ELR (cell line): Measurements from ENCODE around the gene DMC1.
"Not testable (repeated sequence)": the region's sequence is repeated elsewhere in the genome, so short reads cannot be mapped to it uniquely, and the experiment has no call there.

Experiments used
- DNase-seq: peaks from one replicate; pipeline ENCODE4 v3.0.0-alpha.2; 2015; ENCODE audit warnings: low read depth

The DMC1 gene

GRCh38 chr22:38569972-38570778 is at the start of gene DMC1:
DMC1 (minus strand) TSS chr22:38570183; CDS start chr22:38568256, 1,927 bp downstream.
- DNase-seq = peak; percentile 95

GRCh38 chr22:38618682-38619081 is 48.7 kb upstream of the DMC1 start:
- DNase-seq = no peak

GRCh38 chr22:38618258-38618657 is 48.3 kb upstream of the DMC1 start:
- no peak for DNase-seq

GRCh38 chr22:38615064-38615405 is 45.1 kb upstream of the DMC1 start:
- not testable (repeated sequence) for DNase-seq

GRCh38 chr22:38614332-38615063 is 44.5 kb upstream of the DMC1 start:
- no peak for DNase-seq

- DNase-seq = no peak
Measured at GRCh38 chr22:38613588-38613987, 43.6 kb upstream of the DMC1 start.

- DNase-seq = no peak
Measured at GRCh38 chr22:38612217-38613006, 42.4 kb upstream of the DMC1 start.

- no peak for DNase-seq
Measured at GRCh38 chr22:38611559-38611958, 41.6 kb upstream of the DMC1 start.

- DNase-seq = no peak
Measured at GRCh38 chr22:38610234-38610633, 40.3 kb upstream of the DMC1 start.

- no peak for DNase-seq
Measured at GRCh38 chr22:38608992-38609750, 39.2 kb upstream of the DMC1 start.

GRCh38 chr22:38607680-38608079 is 37.7 kb upstream of the DMC1 start:
- DNase-seq = no peak

- DNase-seq = no peak
Measured at GRCh38 chr22:38602166-38602565, 32.2 kb upstream of the DMC1 start.

- DNase-seq = no peak
Measured at GRCh38 chr22:38601221-38601764, 31.3 kb upstream of the DMC1 start.

GRCh38 chr22:38599466-38599865 is 29.5 kb upstream of the DMC1 start:
- no peak for DNase-seq

- not testable (repeated sequence) for DNase-seq
Measured at GRCh38 chr22:38582923-38583322, 12.9 kb upstream of the DMC1 start.

- DNase-seq = no peak
Measured at GRCh38 chr22:38578505-38578904, 8.5 kb upstream of the DMC1 start.

GRCh38 chr22:38572065-38572464 is 2.1 kb upstream of the DMC1 start:
- DNase-seq = peak; percentile 75

GRCh38 chr22:38570779-38571364 is 889 bp upstream of the DMC1 start:
- DNase-seq = peak; percentile 49

- DNase-seq = peak; percentile 36
Measured at GRCh38 chr22:38569181-38569971, 607 bp downstream of the DMC1 start.

GRCh38 chr22:38567531-38568285 is 2.3 kb downstream of the DMC1 start:
- DNase-seq = no peak
